Choroid plexus epithelial cell (primary cell): Measurements from ENCODE around the gene WNT3A.

Experiments
- DNase-seq: peaks from one replicate; pipeline ENCODE4 v3.0.0-alpha.2; 2010; ENCODE audit warnings: low read depth
- H3K4me3 ChIP-seq: 2 replicates; pipeline ENCODE4 v1.5.1; 2011; ENCODE audit warnings: low read depth, mild to moderate bottlenecking, control low read depth, low read length, moderate library complexity
- TF ChIP-seq, protein P1 (sequence below): conservative IDR thresholded peaks from 2 replicates; pipeline ENCODE4 v1.5.1; 2011; ENCODE audit warnings: low read depth, mild to moderate bottlenecking, control low read depth, inconsistent platforms, low read length, moderate library complexity

The WNT3A gene

GRCh38 chr1:228082214-228082917, 75.6 kb downstream of the WNT3A start, which contains the start of gene ARF1:
ARF1 (plus strand) TSS chr1:228082708; CDS start chr1:228097115, 14,407 bp downstream.
- peak within 1 kb of the TSS; percentile 98 for H3K4me3 ChIP-seq
- TF ChIP-seq, protein P1, sequence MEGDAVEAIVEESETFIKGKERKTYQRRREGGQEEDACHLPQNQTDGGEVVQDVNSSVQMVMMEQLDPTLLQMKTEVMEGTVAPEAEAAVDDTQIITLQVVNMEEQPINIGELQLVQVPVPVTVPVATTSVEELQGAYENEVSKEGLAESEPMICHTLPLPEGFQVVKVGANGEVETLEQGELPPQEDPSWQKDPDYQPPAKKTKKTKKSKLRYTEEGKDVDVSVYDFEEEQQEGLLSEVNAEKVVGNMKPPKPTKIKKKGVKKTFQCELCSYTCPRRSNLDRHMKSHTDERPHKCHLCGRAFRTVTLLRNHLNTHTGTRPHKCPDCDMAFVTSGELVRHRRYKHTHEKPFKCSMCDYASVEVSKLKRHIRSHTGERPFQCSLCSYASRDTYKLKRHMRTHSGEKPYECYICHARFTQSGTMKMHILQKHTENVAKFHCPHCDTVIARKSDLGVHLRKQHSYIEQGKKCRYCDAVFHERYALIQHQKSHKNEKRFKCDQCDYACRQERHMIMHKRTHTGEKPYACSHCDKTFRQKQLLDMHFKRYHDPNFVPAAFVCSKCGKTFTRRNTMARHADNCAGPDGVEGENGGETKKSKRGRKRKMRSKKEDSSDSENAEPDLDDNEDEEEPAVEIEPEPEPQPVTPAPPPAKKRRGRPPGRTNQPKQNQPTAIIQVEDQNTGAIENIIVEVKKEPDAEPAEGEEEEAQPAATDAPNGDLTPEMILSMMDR = no peak
- DNase-seq = peak; percentile 96

- peak; percentile 47 for DNase-seq
- TF ChIP-seq, protein P1 = no peak
- peak overlapping the region; percentile 98 for H3K4me3 ChIP-seq
These were observed 76.4 kb downstream of the WNT3A start for GRCh38 chr1:228082918-228083870.

- peak overlapping the region; percentile 98 for H3K4me3 ChIP-seq
- TF ChIP-seq, protein P1 = no peak
- DNase-seq = peak; percentile 46
These were observed 77.1 kb downstream of the WNT3A start for GRCh38 chr1:228083871-228084278.

GRCh38 chr1:228084325-228084724, 77.5 kb downstream of the WNT3A start:
- TF ChIP-seq, protein P1 = no peak
- DNase-seq = peak; percentile 84
- peak overlapping the region; percentile 98 for H3K4me3 ChIP-seq

DNA sequence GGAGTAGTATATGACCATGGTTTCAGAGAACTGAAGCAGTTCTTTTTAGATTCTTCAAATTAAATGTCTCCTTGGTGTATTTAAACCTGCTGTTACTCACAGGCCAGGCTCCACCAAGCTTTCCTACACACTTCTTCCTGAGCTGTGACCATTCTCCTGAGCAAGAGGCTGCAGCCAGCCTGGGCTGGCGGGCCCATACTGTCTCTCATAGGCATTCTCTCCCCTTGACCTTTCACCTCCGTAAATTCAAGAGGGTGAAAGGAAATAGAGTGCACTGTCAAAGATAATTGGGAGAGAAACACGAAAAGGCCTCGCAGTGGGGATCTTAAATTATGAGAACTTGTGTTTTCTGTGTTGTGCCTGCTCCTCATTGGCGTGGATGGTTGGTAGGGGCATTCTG, 78.0 kb downstream of the WNT3A start:
- DNase-seq = no peak
- TF ChIP-seq, protein P1 = no peak

DNA sequence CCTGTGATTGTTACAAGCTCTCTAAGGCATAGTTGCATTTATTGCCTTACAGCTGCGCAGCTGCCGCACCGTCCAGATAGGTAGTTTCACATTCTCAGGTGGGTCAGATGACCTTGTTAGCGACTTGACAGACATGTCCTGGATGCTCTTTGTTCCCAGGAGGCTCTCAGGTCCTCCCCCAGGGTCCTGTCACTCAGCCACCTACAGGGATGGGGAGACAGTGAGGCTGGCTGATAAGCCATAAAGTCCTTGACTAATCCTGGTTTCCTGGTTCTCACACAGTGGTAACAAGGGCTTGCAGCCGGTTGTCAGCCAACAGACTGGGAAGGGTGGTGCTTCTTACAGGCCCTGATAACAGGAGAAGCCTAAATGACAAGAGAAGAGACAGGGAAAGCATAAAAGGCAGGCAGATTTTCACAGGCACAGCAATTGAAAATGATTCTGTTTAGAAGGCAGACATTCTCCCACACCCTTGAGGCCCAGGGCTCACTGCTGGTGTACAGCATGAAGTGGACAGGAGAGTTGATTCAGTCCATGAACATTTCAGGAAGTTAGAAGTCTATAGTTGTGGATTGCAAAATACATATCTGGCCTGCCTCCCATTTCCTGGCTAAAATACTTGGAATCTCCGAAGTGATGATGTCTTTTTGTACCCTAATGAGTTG, 78.6 kb downstream of the WNT3A start:
- TF ChIP-seq, protein P1 = no peak
- peak overlapping the region; percentile 98 for H3K4me3 ChIP-seq
- DNase-seq = peak; percentile 82

More for the DNA sequence above, 78.0 kb downstream of the WNT3A start:
- peak overlapping the region; percentile 98 for H3K4me3 ChIP-seq
